ENCODE results near the gene CDC25C.
A peak's percentile ranks its signal among the peaks of the same experiment; 100 is the strongest.

Gene CDC25C

GRCh38 chr5:138282920-138283742 lies 48.5 kb downstream of the CDC25C start:
- DNase-seq (ENCODE audit: low read depth), result peak; percentile 74
- TF ChIP-seq, protein P1, sequence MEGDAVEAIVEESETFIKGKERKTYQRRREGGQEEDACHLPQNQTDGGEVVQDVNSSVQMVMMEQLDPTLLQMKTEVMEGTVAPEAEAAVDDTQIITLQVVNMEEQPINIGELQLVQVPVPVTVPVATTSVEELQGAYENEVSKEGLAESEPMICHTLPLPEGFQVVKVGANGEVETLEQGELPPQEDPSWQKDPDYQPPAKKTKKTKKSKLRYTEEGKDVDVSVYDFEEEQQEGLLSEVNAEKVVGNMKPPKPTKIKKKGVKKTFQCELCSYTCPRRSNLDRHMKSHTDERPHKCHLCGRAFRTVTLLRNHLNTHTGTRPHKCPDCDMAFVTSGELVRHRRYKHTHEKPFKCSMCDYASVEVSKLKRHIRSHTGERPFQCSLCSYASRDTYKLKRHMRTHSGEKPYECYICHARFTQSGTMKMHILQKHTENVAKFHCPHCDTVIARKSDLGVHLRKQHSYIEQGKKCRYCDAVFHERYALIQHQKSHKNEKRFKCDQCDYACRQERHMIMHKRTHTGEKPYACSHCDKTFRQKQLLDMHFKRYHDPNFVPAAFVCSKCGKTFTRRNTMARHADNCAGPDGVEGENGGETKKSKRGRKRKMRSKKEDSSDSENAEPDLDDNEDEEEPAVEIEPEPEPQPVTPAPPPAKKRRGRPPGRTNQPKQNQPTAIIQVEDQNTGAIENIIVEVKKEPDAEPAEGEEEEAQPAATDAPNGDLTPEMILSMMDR (IDR thresholded peaks at IDR 0.05; ENCODE audit: insufficient read depth, low read depth, low read length, missing control alignments), result peak; percentile 81
- H3K4me3 ChIP-seq (ENCODE audit: low read length), result no peak overlapping the region

GRCh38 chr5:138280915-138281314 lies 50.7 kb downstream of the CDC25C start:
- TF ChIP-seq, protein P1 (IDR thresholded peaks at IDR 0.05; ENCODE audit: insufficient read depth, low read depth, low read length, missing control alignments), result no peak
- no peak for DNase-seq (ENCODE audit: low read depth)
- no peak overlapping the region for H3K4me3 ChIP-seq (ENCODE audit: low read length)

DNA sequence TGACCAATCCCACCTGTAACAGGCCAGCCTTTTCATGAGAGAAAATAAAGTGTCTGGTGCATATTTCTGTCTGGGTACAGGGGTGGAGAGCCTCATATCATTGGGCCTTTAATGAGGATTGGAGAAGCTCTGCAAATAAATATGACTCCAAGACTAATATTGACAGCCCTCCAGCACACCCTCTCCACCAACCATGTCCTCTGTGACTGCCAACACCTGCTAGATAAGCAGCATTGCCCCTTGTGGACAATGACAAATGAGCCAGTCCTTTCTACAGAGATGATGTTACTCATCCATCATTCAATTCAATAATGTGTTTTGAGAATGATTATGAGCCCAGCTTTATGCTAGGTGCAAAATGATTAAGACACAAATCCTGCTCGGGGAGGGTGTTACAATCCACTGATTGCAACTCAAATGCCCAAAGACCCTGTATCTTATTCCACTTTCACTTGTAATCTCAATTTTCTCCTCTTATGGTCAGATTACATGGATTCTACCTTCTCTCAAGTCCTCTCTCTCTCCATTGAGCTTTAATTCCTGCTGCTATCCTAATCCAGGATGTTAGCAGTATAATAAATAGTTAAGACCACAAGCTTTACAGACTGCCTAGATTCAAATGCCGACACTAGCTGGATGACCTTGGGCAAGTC lies 55.1 kb downstream of the CDC25C start:
- DNase-seq (ENCODE audit: low read depth), result no peak
- no peak overlapping the region for H3K4me3 ChIP-seq (ENCODE audit: low read length)
- TF ChIP-seq, protein P1 (IDR thresholded peaks at IDR 0.05; ENCODE audit: insufficient read depth, low read depth, low read length, missing control alignments), result no peak

DNA sequence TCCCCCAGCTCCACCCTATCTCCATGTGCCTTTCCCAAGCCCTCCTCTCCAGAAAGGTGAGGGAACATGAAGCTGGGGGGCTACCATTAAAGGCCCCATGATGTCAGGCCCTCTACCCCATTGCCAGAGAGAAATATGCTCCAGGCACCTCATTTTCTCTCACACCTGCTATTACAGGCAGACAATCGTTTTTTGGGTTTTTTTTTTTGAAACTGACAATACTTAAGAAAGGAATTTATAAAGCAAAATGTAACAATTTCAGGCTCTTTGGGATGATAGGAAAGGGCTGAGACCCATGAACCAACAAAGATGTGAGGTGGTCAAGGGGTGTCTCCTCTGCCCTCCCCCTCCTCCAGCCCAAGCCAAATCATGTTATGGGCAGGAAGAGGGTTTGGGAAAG lies 55.7 kb downstream of the CDC25C start:
- TF ChIP-seq, protein P1 (IDR thresholded peaks at IDR 0.05; ENCODE audit: insufficient read depth, low read depth, low read length, missing control alignments), result no peak
- H3K4me3 ChIP-seq (ENCODE audit: low read length), result no peak overlapping the region
- no peak for DNase-seq (ENCODE audit: low read depth)

DNA sequence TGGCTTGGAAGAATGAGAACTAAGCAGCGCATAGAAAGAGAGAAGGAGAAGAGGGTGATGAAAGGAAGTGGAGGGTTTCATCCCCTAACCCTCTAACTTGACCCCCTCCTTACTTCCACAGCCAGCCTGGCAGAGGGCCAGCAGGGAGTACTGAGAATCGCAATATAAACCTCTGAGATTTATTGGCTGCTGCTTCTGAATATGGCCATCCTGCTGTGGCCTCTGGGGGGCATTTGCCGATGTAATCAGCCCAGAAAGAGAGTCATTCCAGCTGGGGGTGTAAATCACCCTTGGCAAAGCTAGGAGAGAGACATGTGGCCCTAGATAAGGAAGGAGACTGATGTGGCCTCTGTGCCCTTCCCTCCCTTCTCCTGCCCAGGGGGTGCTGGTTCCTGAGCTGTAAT lies 56.2 kb downstream of the CDC25C start:
- no peak overlapping the region for H3K4me3 ChIP-seq (ENCODE audit: low read length)
- no peak for DNase-seq (ENCODE audit: low read depth)
- TF ChIP-seq, protein P1 (IDR thresholded peaks at IDR 0.05; ENCODE audit: insufficient read depth, low read depth, low read length, missing control alignments), result no peak

GRCh38 chr5:138274189-138274853 lies 57.3 kb downstream of the CDC25C start, which contains the start of gene GFRA3:
Gene GFRA3 (minus strand): TSS chr5:138274621. CDS start chr5:138274424, 197 bp downstream.
- peak; percentile 3 for DNase-seq (ENCODE audit: low read depth)
- TF ChIP-seq, protein P1 (IDR thresholded peaks at IDR 0.05; ENCODE audit: insufficient read depth, low read depth, low read length, missing control alignments), result no peak
- H3K4me3 ChIP-seq (ENCODE audit: low read length), result peak within 1 kb of the TSS; percentile 16

Data from epithelial cell of esophagus (primary cell).